Chondrocyte (in vitro differentiated cells): Measurements from ENCODE around the gene FMNL2. TPM values are rescaled to one million over a fixed set of nuclear protein-coding genes. Genes with fewer than 3 reads are reported as not detected.

Source experiments
- DNase-seq: peaks from one replicate; pipeline ENCODE4 v3.0.0; 2021; ENCODE audit warnings: mixed read lengths, low spot score
- H3K27ac Mint-ChIP-seq: one replicate; pipeline ENCODE4 v1.8.0; 2021; ENCODE audit warnings: mild to moderate bottlenecking, moderate library complexity, mixed read lengths; ENCODE audit not compliant: unreplicated experiment
- H3K27me3 Mint-ChIP-seq: 2 replicates; pipeline ENCODE4 v1.8.0; 2021; ENCODE audit warnings: low read depth, mixed read lengths
- H3K36me3 Mint-ChIP-seq: 2 replicates; pipeline ENCODE4 v1.8.0; 2021; ENCODE audit warnings: low read depth, mixed read lengths
- H3K4me1 Mint-ChIP-seq: 2 replicates; pipeline ENCODE4 v1.8.0; 2021; ENCODE audit warnings: low read depth, mild to moderate bottlenecking, mixed read lengths
- H3K4me3 Mint-ChIP-seq: one replicate; pipeline ENCODE4 v1.8.0; 2021; ENCODE audit warnings: mild to moderate bottlenecking, moderate library complexity, mixed read lengths; ENCODE audit not compliant: unreplicated experiment
- H3K9me3 Mint-ChIP-seq: 2 replicates; pipeline ENCODE4 v1.8.0; 2021; ENCODE audit warnings: low read depth, mixed read lengths
- CTCF ChIP-seq: fragments of 200-600 bp; sonication (generic); IDR thresholded peaks from 2 replicates; pipeline ENCODE4 v1.5.0; 2021; ENCODE audit warnings: antibody characterized with exemption, mild to moderate bottlenecking, moderate library complexity
- total RNA-seq: library from RNA; stranded (reverse); gene quantifications from 3 replicates; pipeline ENCODE4 v1.2.1, GENCODE V29; 2021

Gene FMNL2
- total RNA-seq, 1 donor from 2014 or later = 33.9 TPM

DNA sequence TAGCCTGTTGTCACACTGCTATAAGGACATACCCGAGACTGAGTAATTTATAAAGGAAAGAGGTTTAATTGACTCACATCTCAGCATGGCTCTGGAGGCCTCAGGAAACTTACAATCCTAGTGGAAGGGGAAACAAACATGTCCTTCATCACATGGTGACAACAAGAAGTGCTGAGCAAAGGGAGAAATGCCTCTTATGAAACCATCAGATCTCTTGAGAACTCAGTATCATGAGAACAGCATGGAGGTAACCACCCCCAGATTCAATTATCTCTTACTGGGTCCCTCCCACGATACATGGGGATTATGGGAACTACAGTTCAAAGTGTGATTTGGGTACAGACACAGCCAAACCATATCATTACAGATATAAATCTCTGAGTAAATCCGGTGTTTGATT lies 233.6 kb downstream of the FMNL2 start:
- Mint-ChIP-seq H3K4me3 (no peak overlapping the region), H3K36me3 (peaks cover 4% of the 10 kb centered on the region), H3K27ac (no peak overlapping the region), H3K9me3 (no peaks in the 10 kb centered on the region), H3K27me3 (no peaks in the 10 kb centered on the region), H3K4me1 (peaks cover 23% of the 10 kb centered on the region)
- DNase-seq = no peak
- TF ChIP-seq CTCF = no peak

GRCh38 chr2:152569186-152569585 lies 234.2 kb downstream of the FMNL2 start:
- no peak for TF ChIP-seq CTCF

DNA sequence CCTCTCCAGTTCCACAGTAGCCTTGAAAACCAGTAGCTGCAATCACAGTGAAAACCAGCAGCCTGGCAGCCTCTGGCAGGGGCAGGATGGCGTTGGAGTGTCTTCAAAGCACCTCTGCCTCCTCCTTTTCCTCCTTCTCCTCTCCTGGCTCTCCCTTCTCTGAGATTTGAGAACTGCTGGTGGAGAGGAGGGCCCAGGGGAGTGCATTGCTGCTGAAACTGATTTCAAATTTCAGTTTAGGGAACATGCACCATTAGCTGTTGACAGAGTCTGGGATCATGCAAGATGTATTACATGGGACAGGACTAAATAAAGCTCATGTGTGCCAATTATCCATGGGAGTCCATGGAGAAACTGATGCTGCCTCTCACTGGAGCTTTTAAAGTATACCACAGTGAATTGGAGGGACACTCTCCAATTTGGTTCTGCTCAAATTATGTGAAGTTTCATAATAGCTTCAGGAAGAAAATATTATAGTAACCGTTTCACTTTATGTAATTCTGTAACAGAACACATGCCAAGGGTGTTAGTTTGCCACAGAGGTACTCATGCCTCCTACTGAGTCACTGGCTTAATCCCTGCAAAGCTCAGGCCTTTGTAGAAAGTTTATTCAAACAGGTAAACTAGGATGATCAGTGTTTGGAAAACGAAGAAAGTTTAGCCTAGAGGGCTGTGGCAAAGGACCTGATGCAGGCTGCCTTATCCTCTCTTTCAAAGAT lies 236.2 kb downstream of the FMNL2 start:
- Mint-ChIP-seq H3K4me3 (no peak overlapping the region), H3K27ac (no peak overlapping the region), H3K36me3 (no peaks in the 10 kb centered on the region), H3K4me1 (peaks cover 21% of the 10 kb centered on the region), H3K9me3 (no peaks in the 10 kb centered on the region), H3K27me3 (no peaks in the 10 kb centered on the region)
- no peak for TF ChIP-seq CTCF
- DNase-seq = no peak

More at GRCh38 chr2:152569186-152569585, 234.2 kb downstream of the FMNL2 start:
- no peaks in the 10 kb centered on the region for H3K9me3 Mint-ChIP-seq
- no peak overlapping the region for H3K27ac Mint-ChIP-seq
- peaks cover 21% of the 10 kb centered on the region for H3K4me1 Mint-ChIP-seq
- H3K27me3 Mint-ChIP-seq = no peaks in the 10 kb centered on the region
- DNase-seq = no peak
- peaks cover under 1% of the 10 kb centered on the region for H3K36me3 Mint-ChIP-seq
- H3K4me3 Mint-ChIP-seq = no peak overlapping the region

GRCh38 chr2:152572031-152572430 lies 237.1 kb downstream of the FMNL2 start:
- DNase-seq = no peak
- Mint-ChIP-seq H3K36me3 (no peaks in the 10 kb centered on the region), H3K27me3 (no peaks in the 10 kb centered on the region), H3K4me3 (no peak overlapping the region), H3K27ac (no peak overlapping the region), H3K4me1 (peaks cover 17% of the 10 kb centered on the region), H3K9me3 (no peaks in the 10 kb centered on the region)
- TF ChIP-seq CTCF = no peak

GRCh38 chr2:152573168-152573567 lies 238.2 kb downstream of the FMNL2 start:
- H3K36me3 Mint-ChIP-seq = no peaks in the 10 kb centered on the region
- H3K27ac Mint-ChIP-seq = peak overlapping the region; percentile 85
- no peaks in the 10 kb centered on the region for H3K9me3 Mint-ChIP-seq
- DNase-seq = no peak
- no peaks in the 10 kb centered on the region for H3K27me3 Mint-ChIP-seq
- H3K4me1 Mint-ChIP-seq = peaks cover 13% of the 10 kb centered on the region
- H3K4me3 Mint-ChIP-seq = no peak overlapping the region
- TF ChIP-seq CTCF = no peak
